Measurements from ENCODE around the gene HOXB9. TPM values are rescaled to one million over a fixed set of nuclear protein-coding genes. Genes with fewer than 3 reads are reported as not detected.

Gene HOXB9
- total RNA-seq, 1 experiment from 2014 or later: 0.24 TPM

- no peak for ATAC-seq
- H3K4me3 Mint-ChIP-seq: no peak overlapping the region
- DNase-seq (ENCODE audit: low spot score): no peak
Observed at GRCh38 chr17:48609033-48609432, 17.1 kb downstream of the HOXB9 start.

More at GRCh38 chr17:48609033-48609432, 17.1 kb downstream of the HOXB9 start:
- Mint-ChIP-seq H3K27ac (no peak overlapping the region), H3K9me3 (no peaks in the 10 kb centered on the region), H3K36me3 (0 out of 2 replicates have a peak, but pooled peaks cover 5% of the 10 kb centered on the region), H3K4me1 (peaks cover 32% of the 10 kb centered on the region), H3K27me3 (ENCODE audit: low read depth) (peaks cover 100% of the 10 kb centered on the region; the same call in 1 of the 2 replicates)
- CTCF ChIA-PET: interaction anchor here (0.5 to 2.0 kb wide), 4 partner anchors 16 to 38 kb away, joined by 3 to 9 read pairs (median 5); no protein-coding TSS in a partner anchor
- POLR2A ChIA-PET: no interaction called here
- TF ChIP-seq ZNF512 (CRISPR knock-in tag; IDR thresholded peaks at IDR 0.05; ENCODE audit: borderline replicate concordance) (no peak), SP1 (CRISPR knock-in tag; conservative IDR thresholded peaks at IDR 0.05) (no peak), STAT6 (CRISPR knock-in tag; conservative IDR thresholded peaks at IDR 0.05; ENCODE audit: low read depth) (no peak), HMGA2 (CRISPR knock-in tag; IDR thresholded peaks at IDR 0.05) (no peak), FOXJ3 (CRISPR knock-in tag; IDR thresholded peaks at IDR 0.05; ENCODE audit: borderline replicate concordance) (no peak), E2F5 (CRISPR knock-in tag; IDR thresholded peaks at IDR 0.05) (no peak), AFF4 (CRISPR knock-in tag; IDR thresholded peaks at IDR 0.05; ENCODE audit: borderline replicate concordance) (no peak), ETV6 (CRISPR knock-in tag; IDR thresholded peaks at IDR 0.05) (no peak), FOXK1 (CRISPR knock-in tag; IDR thresholded peaks at IDR 0.05) (no peak)

Measured in WTC11 (cell line).